H1 (cell line): ENCODE measurements around the gene PSMB5. TPM values are rescaled to one million over a fixed set of nuclear protein-coding genes. Genes with fewer than 3 reads are reported as not detected.

Experiments
- CTCF ChIA-PET: fragments of 300-600 bp; sonication (Branson Sonifier 250); formaldehyde crosslinking; loops from one replicate; lab custom pipeline; 2021; ENCODE audit not compliant: partially characterized antibody; lab: Charles Lee
- POLR2A ChIA-PET: fragments of 300-600 bp; sonication (Branson Sonifier 250); formaldehyde crosslinking; loops from one replicate; lab custom pipeline; 2021; ENCODE audit warnings: inconsistent platforms; ENCODE audit not compliant: partially characterized antibody; lab: Charles Lee
- DNase-seq, 2 experiments: peaks; one replicate each; pipeline versions ENCODE4 v3.0.0 to v3.0.0-alpha.2; 2010 to 2022; ENCODE audit warnings: low spot score in 2 of 2, low read depth in 1 of 2, mixed read lengths in 1 of 2
- FAIRE-seq: peaks from 2 replicates; lab custom pipeline; 2011; peaks lifted over from hg19 to GRCh38; lab: Jason Lieb, UNC
- H2AFZ ChIP-seq: 2 replicates; pipeline ENCODE4 v1.8.1; 2012; ENCODE audit warnings: low read length, inconsistent platforms
- H2AK5ac ChIP-seq: 2 replicates; pipeline ENCODE4 v1.6.1; 2013; ENCODE audit warnings: low read depth, low read length
- H2BK120ac ChIP-seq: replicated peaks from 2 replicates; pipeline ENCODE3; 2013; ENCODE audit warnings: low read depth, low read length, inconsistent platforms
- H2BK12ac ChIP-seq: 2 replicates; pipeline ENCODE4 v1.6.1; 2013; ENCODE audit warnings: low read depth, low read length
- H2BK15ac ChIP-seq: 2 replicates; pipeline ENCODE4 v1.6.1; 2013; ENCODE audit warnings: low read length
- H2BK20ac ChIP-seq: 2 replicates; pipeline ENCODE4 v1.6.1; 2013; ENCODE audit warnings: low read length
- H2BK5ac ChIP-seq: 2 replicates; pipeline ENCODE4 v1.6.1; 2013; ENCODE audit warnings: low read depth, low read length
- H3K14ac ChIP-seq: 2 replicates; pipeline ENCODE4 v1.6.1; 2013; ENCODE audit warnings: inconsistent platforms; ENCODE audit not compliant: insufficient read length
- H3K18ac ChIP-seq: 2 replicates; pipeline ENCODE4 v1.6.1; 2013; ENCODE audit warnings: low read length; ENCODE audit errors: extremely low read depth
- H3K23ac ChIP-seq: 2 replicates; pipeline ENCODE4 v1.6.1; 2013; ENCODE audit warnings: inconsistent platforms; ENCODE audit not compliant: insufficient read length
- H3K23me2 ChIP-seq: 2 replicates; pipeline ENCODE4 v1.6.1; 2013; ENCODE audit warnings: low read depth, low read length
- H3K27ac ChIP-seq: 2 replicates; pipeline ENCODE4 v1.6.1; 2011; ENCODE audit warnings: low read depth, low read length, inconsistent platforms
- H3K27me3 ChIP-seq, 4 experiments: replicated peaks in 1 of 4; 1 replicate in 1 of 4; 2 replicates in 3 of 4; pipeline versions ENCODE4 v1.6.1 to v1.8.1; 2011 to 2013; ENCODE audit warnings: low read length in 3 of 4, mild to moderate bottlenecking in 3 of 4, inconsistent platforms in 2 of 4, mixed read lengths in 2 of 4, moderate library complexity in 1 of 4; ENCODE audit not compliant: control insufficient read depth in 3 of 4, insufficient read depth in 3 of 4; ENCODE audit errors: extremely low read depth in 1 of 4
- H3K36me3 ChIP-seq, 4 experiments: 2 replicates each; pipeline versions ENCODE4 v1.6.1 to v1.8.1; 2011 to 2013; ENCODE audit warnings: mild to moderate bottlenecking in 4 of 4, low read length in 3 of 4, moderate library complexity in 2 of 4, control low read depth in 1 of 4, inconsistent platforms in 1 of 4; ENCODE audit not compliant: insufficient read depth in 4 of 4, control insufficient read depth in 2 of 4
- H3K4ac ChIP-seq: replicated peaks from 2 replicates; pipeline ENCODE3; 2013; ENCODE audit warnings: low read length, low read depth, mixed read lengths, inconsistent platforms; ENCODE audit not compliant: insufficient read length
- H3K4me1 ChIP-seq, 4 experiments: replicated peaks in 1 of 4; 1 replicate in 1 of 4; 2 replicates in 3 of 4; pipeline versions ENCODE4 v1.6.1 to v1.8.1; 2011 to 2013; ENCODE audit warnings: low read length in 3 of 4, inconsistent platforms in 2 of 4, mixed read lengths in 1 of 4; ENCODE audit not compliant: insufficient read depth in 4 of 4, control insufficient read depth in 3 of 4
- H3K4me2 ChIP-seq, 2 experiments: 2 replicates each; pipeline versions ENCODE4 v1.6.1 to v1.8.1; 2011 to 2013; ENCODE audit warnings: low read depth in 2 of 2, low read length in 2 of 2, control low read depth in 1 of 2, inconsistent platforms in 1 of 2, mild to moderate bottlenecking in 1 of 2; ENCODE audit not compliant: insufficient read depth in 1 of 2
- H3K4me3 ChIP-seq, 4 experiments: fragments of 200-600, 300-600 bp in 1 of 4; sonication (generic), shearing (Covaris generic), sonication (Bioruptor Twin) in 1 of 4; 2 replicates each; pipeline versions ENCODE4 v1.5.1 to v1.8.1; 2011 to 2016; ENCODE audit warnings: low read length in 4 of 4, low read depth in 3 of 4, control low read depth in 2 of 4, inconsistent platforms in 2 of 4, mild to moderate bottlenecking in 2 of 4, mixed read lengths in 1 of 4, moderate library complexity in 1 of 4; ENCODE audit not compliant: insufficient read depth in 2 of 4; ENCODE audit errors: extremely low read depth in 1 of 4
- H3K56ac ChIP-seq: replicated peaks from 2 replicates; pipeline ENCODE3; 2013; ENCODE audit warnings: low read depth, mild to moderate bottlenecking, mixed read lengths, low read length, inconsistent platforms; ENCODE audit not compliant: insufficient read length
- H3K79me1 ChIP-seq: 2 replicates; pipeline ENCODE4 v1.6.1; 2013; ENCODE audit warnings: low read depth, low read length, control low read depth
- H3K79me2 ChIP-seq, 2 experiments: 2 replicates each; pipeline versions ENCODE4 v1.6.1 to v1.8.1; 2012 to 2013; ENCODE audit warnings: low read length in 2 of 2, mild to moderate bottlenecking in 2 of 2, inconsistent platforms in 1 of 2; ENCODE audit not compliant: insufficient read depth in 2 of 2, control insufficient read depth in 1 of 2
- H3K9ac ChIP-seq, 4 experiments: replicated peaks in 1 of 4; 1 replicate in 1 of 4; 2 replicates in 3 of 4; pipeline versions ENCODE4 v1.6.1 to v1.8.1; 2011 to 2013; ENCODE audit warnings: low read depth in 3 of 4, low read length in 3 of 4, control low read depth in 2 of 4, mild to moderate bottlenecking in 2 of 4, moderate library complexity in 2 of 4, inconsistent platforms in 1 of 4; ENCODE audit errors: extremely low read depth in 1 of 4
- H3K9me3 ChIP-seq, 2 experiments: 2 replicates each; pipeline versions ENCODE4 v1.6.1 to v1.8.1; 2012 to 2013; ENCODE audit warnings: mild to moderate bottlenecking in 2 of 2, moderate library complexity in 2 of 2, control low read depth in 1 of 2, inconsistent platforms in 1 of 2, low read depth in 1 of 2, low read length in 1 of 2, mixed read lengths in 1 of 2; ENCODE audit not compliant: insufficient read depth in 2 of 2
- H4K20me1 ChIP-seq, 2 experiments: replicated peaks in 1 of 2; 2 replicates each; pipeline versions ENCODE3 to v1.8.1; 2011 to 2013; ENCODE audit warnings: inconsistent platforms in 2 of 2, low read length in 2 of 2, mild to moderate bottlenecking in 1 of 2; ENCODE audit not compliant: insufficient read depth in 2 of 2, control insufficient read depth in 1 of 2
- H4K5ac ChIP-seq: 2 replicates; pipeline ENCODE4 v1.6.1; 2013; ENCODE audit warnings: low read length, low read depth, mixed read lengths, inconsistent platforms; ENCODE audit not compliant: insufficient read length
- H4K8ac ChIP-seq: 2 replicates; pipeline ENCODE4 v1.8.0; 2013; ENCODE audit warnings: mild to moderate bottlenecking, moderate library complexity, low read length, inconsistent platforms; ENCODE audit not compliant: insufficient read depth; ENCODE audit errors: extremely low read depth
- H4K91ac ChIP-seq: replicated peaks from 2 replicates; pipeline ENCODE3; 2013; ENCODE audit warnings: low read length, mixed read lengths, inconsistent platforms; ENCODE audit not compliant: insufficient read length
- CBX5 ChIP-seq: fragments of 300-800, 300-1000 bp; sonication (generic); IDR thresholded peaks from 2 replicates; pipeline ENCODE4 v1.7.1; 2016; ENCODE audit warnings: antibody characterized with exemption, low read length, low read depth
- E2F6 ChIP-seq: IDR thresholded peaks from 2 replicates; pipeline ENCODE4 v1.6.1; 2012; ENCODE audit warnings: inconsistent platforms
- JUN ChIP-seq: IDR thresholded peaks from 2 replicates; pipeline ENCODE4 v1.6.1; 2011; ENCODE audit warnings: low read depth, mild to moderate bottlenecking, improper control_type of control experiment, low read length
- NRF1 ChIP-seq: IDR thresholded peaks from 2 replicates; pipeline ENCODE4 v1.6.1; 2011; ENCODE audit warnings: mild to moderate bottlenecking, low read depth, low read length, improper control_type of control experiment
- RFX5 ChIP-seq: IDR thresholded peaks from 2 replicates; pipeline ENCODE4 v1.6.1; 2011; ENCODE audit warnings: low read depth, low read length, improper control_type of control experiment, borderline replicate concordance
- RNF2 ChIP-seq: fragments of 200-900, 300-1000 bp; sonication (generic); IDR thresholded peaks from 2 replicates; pipeline ENCODE4 v1.7.1; 2016; ENCODE audit warnings: borderline replicate concordance, low read depth, mild to moderate bottlenecking, antibody characterized with exemption, low read length; ENCODE audit not compliant: poor library complexity, severe bottlenecking; ENCODE audit errors: missing control alignments
- TEAD4 ChIP-seq: IDR thresholded peaks from 2 replicates; pipeline ENCODE4 v1.6.1; 2012; ENCODE audit warnings: low read depth, low read length, inconsistent platforms, mixed read lengths
- WGBS, 2 experiments: shearing (Covaris generic) in 1 of 2; methylation state at CpG; one replicate each; pipeline versions ENCODE4 v1.1.6 to v1.1.7; 2013 to 2015; ENCODE audit warnings: low lambda C conversion rate in 2 of 2, mixed read lengths in 2 of 2, inconsistent platforms in 1 of 2, low coverage in 1 of 2, missing lambda C conversion rate in 1 of 2; ENCODE audit not compliant: insufficient replicate concordance in 2 of 2, insufficient coverage in 1 of 2, insufficient read length in 1 of 2; ENCODE audit errors: extremely low coverage in 1 of 2, missing lambda C conversion rate in 1 of 2; 5-methylcytosine and 5-hydroxymethylcytosine counted together
- polyA plus RNA-seq, 7 experiments: library from polyadenylated mRNA; depleted of rRNA in 3 of 7; stranded (reverse) in 5 of 7; unstranded in 2 of 7; fragments of >200 nt in 5 of 7; fragments of 200-250 nt in 2 of 7; gene quantifications; 1 replicate in 5 of 7; 2 replicates in 1 of 7; 4 replicates in 1 of 7; pipeline versions ENCODE4 v1.2.1 to v1.2.3, GENCODE V29; 2011 to 2013; ENCODE audit warnings: missing spikeins in 2 of 7, mixed read lengths in 2 of 7
- total RNA-seq: library from RNA; stranded (reverse); fragmentation: NEBNext Ultra II Directional; extraction: Animal tissue kit (Norgen Biotek cat#: 25700); gene quantifications from 2 replicates; pipeline ENCODE4 v1.2.1, GENCODE V29; 2021

Gene PSMB5
- total and polyA plus RNA-seq, 2 of the 8 experiments (the other 6 are each of a cell fraction or from before 2014, with no cell fraction given), result 254 to 510 TPM

- Histone ChIP-seq H3K79me1 (no peaks in the 10 kb centered on the region), H3K23ac (no peak overlapping the region), H3K27me3 (no peaks in the 10 kb centered on the region), H2AK5ac (no peak overlapping the region), H2BK12ac (no peak overlapping the region), H3K79me2 (no peaks in the 10 kb centered on the region), H4K91ac (no peak overlapping the region), H3K4me1 (peaks cover 0 to 3% (median under 1%) of the 10 kb centered on the region in 4 experiments; a peak in 1 of 7 replicates), H3K14ac (no peak overlapping the region), H2BK5ac (no peak overlapping the region), H2BK15ac (no peak overlapping the region), H3K9me3 (no peaks in the 10 kb centered on the region), H3K18ac (no peak overlapping the region), H3K4ac (no peak overlapping the region), H2AFZ (no peak overlapping the region), H3K36me3 (peaks cover 0 to 7% (median under 1%) of the 10 kb centered on the region in 4 experiments; a peak in 5 of 8 replicates), H4K20me1 (peaks cover 0 to 2% of the 10 kb centered on the region in 2 experiments), H3K9ac (no peak overlapping the region; a peak in 1 of 7 replicates), H2BK20ac (no peak overlapping the region), H4K5ac (no peak overlapping the region), H3K56ac (no peak overlapping the region), H3K4me3 (no peak overlapping the region), H3K27ac (no peak overlapping the region), H3K23me2 (no peaks in the 10 kb centered on the region; the same call in 1 of the 2 replicates), H4K8ac (no peak overlapping the region), H3K4me2 (no peak overlapping the region), H2BK120ac (no peak overlapping the region)
- WGBS, 2 experiments, result 93% methylated on average over 7 of the region's 7 CpGs; no CpG with 5 or more reads in 1 of the 2 experiments
- no peak for FAIRE-seq
- TF ChIP-seq RFX5, result no peak
- TF ChIP-seq RNF2, result no peak
- no peak for TF ChIP-seq NRF1
- TF ChIP-seq CBX5, result no peak
- TF ChIP-seq E2F6, result no peak
- TF ChIP-seq TEAD4, result no peak
- TF ChIP-seq JUN, result no peak
- DNase-seq, result no peak
- POLR2A ChIA-PET, result interaction anchor here (0.7 to 11.2 kb wide), 8 partner anchors 9 to 38 kb away, joined by 3 to 99 read pairs (median 4); partner anchors contain the start of genes AJUBA and PSMB5
- CTCF ChIA-PET, result interaction anchor here (0.7 to 11.9 kb wide), 11 partner anchors 17 to 61 kb away, joined by 3 to 103 read pairs (median 3); partner anchors contain the start of gene AJUBA
These were observed 14.3 kb downstream of the PSMB5 start for GRCh38 chr14:23020143-23021128.
